Caco-2 (cell line): ENCODE results near the gene KMT2C. TPM values are rescaled to one million over a fixed set of nuclear protein-coding genes. Genes with fewer than 3 reads are reported as not detected.

Experiments
- BruUV-seq: library from RNA; stranded (reverse); fragments of 400-500 nt; replicated peaks from 2 replicates; lab custom pipeline; 2021; lab: Mats Ljungman, UMichigan
- CTCF ChIA-PET: fragments of 300-600 bp; sonication (Branson Sonifier 250); formaldehyde crosslinking; loops from one replicate; lab custom pipeline; 2022; ENCODE audit warnings: antibody characterized with exemption; lab: Charles Lee
- POLR2A ChIA-PET: fragments of 300-600 bp; sonication (Branson Sonifier 250); formaldehyde crosslinking; loops from one replicate; lab custom pipeline; 2022; ENCODE audit warnings: antibody characterized with exemption; lab: Charles Lee
- DNase-seq, 2 experiments: peaks; one replicate each; pipeline versions ENCODE4 v3.0.0 to v3.0.0-alpha.2; 2020 to 2022
- H3K27me3 ChIP-seq: replicated peaks from 2 replicates; pipeline ENCODE4 v1.6.0; 2011; ENCODE audit warnings: low read length; ENCODE audit not compliant: control insufficient read depth, insufficient read depth
- H3K36me3 ChIP-seq: 2 replicates; pipeline ENCODE4 v1.5.1; 2011; ENCODE audit warnings: low read length; ENCODE audit not compliant: control insufficient read depth, insufficient read depth
- H3K4me1 ChIP-seq: fragments of 250-450 bp; sonication (Bioruptor Pico); 2 replicates; pipeline ENCODE4 v1.5.1; 2020; ENCODE audit warnings: mild to moderate bottlenecking
- H3K4me3 ChIP-seq: 2 replicates; pipeline ENCODE4 v1.5.1; 2011; ENCODE audit warnings: low read depth, mild to moderate bottlenecking, control low read depth, low read length
- H3K9me3 ChIP-seq: fragments of 250-450 bp; sonication (Bioruptor Pico); 2 replicates; pipeline ENCODE4 v1.5.1; 2020; ENCODE audit warnings: mild to moderate bottlenecking, moderate library complexity
- H3K27ac Mint-ChIP-seq: one replicate; pipeline ENCODE4 v1.8.0; 2022; ENCODE audit warnings: mixed read lengths; ENCODE audit not compliant: unreplicated experiment
- H3K27me3 Mint-ChIP-seq: one replicate; pipeline ENCODE4 v1.8.0; 2022; ENCODE audit warnings: mixed read lengths; ENCODE audit not compliant: insufficient read depth, unreplicated experiment
- H3K36me3 Mint-ChIP-seq: one replicate; pipeline ENCODE4 v1.8.0; 2022; ENCODE audit warnings: mild to moderate bottlenecking, mixed read lengths; ENCODE audit not compliant: insufficient read depth, unreplicated experiment
- H3K4me1 Mint-ChIP-seq: one replicate; pipeline ENCODE4 v1.8.0; 2022; ENCODE audit warnings: low read depth, mixed read lengths; ENCODE audit not compliant: unreplicated experiment
- H3K4me3 Mint-ChIP-seq: one replicate; pipeline ENCODE4 v1.8.0; 2022; ENCODE audit warnings: mild to moderate bottlenecking, moderate library complexity, mixed read lengths; ENCODE audit not compliant: unreplicated experiment
- H3K9me3 Mint-ChIP-seq: one replicate; pipeline ENCODE4 v1.8.0; 2022; ENCODE audit warnings: mixed read lengths; ENCODE audit not compliant: unreplicated experiment
- intact Hi-C: fragments of 100-400 bp; cut with micrococcal nuclease; formaldehyde crosslinking; loops from one replicate; pipeline ENCODE4 v1.10.0; 2022; ENCODE audit not compliant: unreplicated experiment
- total RNA-seq: library from RNA; stranded (reverse); gene quantifications from 2 replicates; pipeline ENCODE4 v1.2.3, GENCODE V29; 2022
- TF ChIP-seq, protein P1 (sequence below), 2 experiments: fragments of 200-600 bp in 1 of 2; IDR thresholded peaks; 1 replicate in 1 of 2; 2 replicates in 1 of 2; pipeline versions ENCODE4 v1.5.1 to v1.8.0; 2011 to 2022; ENCODE audit warnings: antibody characterized with exemption in 1 of 2, control low read depth in 1 of 2, inconsistent platforms in 1 of 2, low read depth in 1 of 2, low read length in 1 of 2, mild to moderate bottlenecking in 1 of 2, moderate library complexity in 1 of 2; ENCODE audit not compliant: insufficient read depth in 1 of 2, severe bottlenecking in 1 of 2, unreplicated experiment in 1 of 2

KMT2C gene
- total RNA-seq, 1 experiment from 2014 or later, result 59.5 TPM

DNA sequence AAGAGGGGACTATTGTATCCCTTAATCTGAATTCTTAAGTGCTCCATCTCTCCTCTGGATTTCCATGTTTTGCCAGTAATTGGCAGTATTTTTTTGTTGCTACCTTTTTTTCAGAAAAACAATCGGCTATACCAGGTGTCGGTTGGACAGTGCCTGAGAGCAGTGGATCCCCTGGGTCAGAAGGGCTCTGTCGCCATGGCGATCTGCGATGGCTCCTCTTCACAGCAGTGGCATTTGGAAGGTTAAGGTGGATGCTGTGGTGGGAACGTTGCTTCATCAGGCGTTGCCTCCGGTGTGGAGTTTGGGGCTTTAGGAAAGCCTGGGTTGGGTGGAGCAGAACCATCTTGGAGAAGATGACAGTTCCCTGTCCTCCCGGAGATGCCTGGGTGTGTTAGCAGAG is 314.4 kb downstream of the KMT2C start:
- TF ChIP-seq, protein P1, sequence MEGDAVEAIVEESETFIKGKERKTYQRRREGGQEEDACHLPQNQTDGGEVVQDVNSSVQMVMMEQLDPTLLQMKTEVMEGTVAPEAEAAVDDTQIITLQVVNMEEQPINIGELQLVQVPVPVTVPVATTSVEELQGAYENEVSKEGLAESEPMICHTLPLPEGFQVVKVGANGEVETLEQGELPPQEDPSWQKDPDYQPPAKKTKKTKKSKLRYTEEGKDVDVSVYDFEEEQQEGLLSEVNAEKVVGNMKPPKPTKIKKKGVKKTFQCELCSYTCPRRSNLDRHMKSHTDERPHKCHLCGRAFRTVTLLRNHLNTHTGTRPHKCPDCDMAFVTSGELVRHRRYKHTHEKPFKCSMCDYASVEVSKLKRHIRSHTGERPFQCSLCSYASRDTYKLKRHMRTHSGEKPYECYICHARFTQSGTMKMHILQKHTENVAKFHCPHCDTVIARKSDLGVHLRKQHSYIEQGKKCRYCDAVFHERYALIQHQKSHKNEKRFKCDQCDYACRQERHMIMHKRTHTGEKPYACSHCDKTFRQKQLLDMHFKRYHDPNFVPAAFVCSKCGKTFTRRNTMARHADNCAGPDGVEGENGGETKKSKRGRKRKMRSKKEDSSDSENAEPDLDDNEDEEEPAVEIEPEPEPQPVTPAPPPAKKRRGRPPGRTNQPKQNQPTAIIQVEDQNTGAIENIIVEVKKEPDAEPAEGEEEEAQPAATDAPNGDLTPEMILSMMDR (IDR thresholded peaks at IDR 0.05; ENCODE audit: insufficient read depth in 1 of 2, low read depth in 1 of 2, low read length in 1 of 2, severe bottlenecking in 1 of 2, unreplicated experiment in 1 of 2), result no peak
- peaks cover 1% of the 10 kb centered on the region for H3K36me3 ChIP-seq
- intact Hi-C loops, result no loop called here
- peaks cover 18% of the 10 kb centered on the region for H3K9me3 Mint-ChIP-seq
- H3K9me3 ChIP-seq, result peaks cover 6% of the 10 kb centered on the region; the same call in 1 of the 2 replicates
- no peak overlapping the region for H3K4me3 Mint-ChIP-seq
- H3K27me3 Mint-ChIP-seq, result no peaks in the 10 kb centered on the region
- H3K4me1 Mint-ChIP-seq, result no peaks in the 10 kb centered on the region
- DNase-seq, result no peak
- no peak overlapping the region for H3K27ac Mint-ChIP-seq
- no TSS peak for BruUV-seq
- H3K36me3 Mint-ChIP-seq, result peaks cover 79% of the 10 kb centered on the region
- no peaks in the 10 kb centered on the region for H3K27me3 ChIP-seq
- no peaks in the 10 kb centered on the region for H3K4me1 ChIP-seq
- ChIA-PET POLR2A (no interaction called here), CTCF (no interaction called here)
- H3K4me3 ChIP-seq, result no peak overlapping the region

DNA sequence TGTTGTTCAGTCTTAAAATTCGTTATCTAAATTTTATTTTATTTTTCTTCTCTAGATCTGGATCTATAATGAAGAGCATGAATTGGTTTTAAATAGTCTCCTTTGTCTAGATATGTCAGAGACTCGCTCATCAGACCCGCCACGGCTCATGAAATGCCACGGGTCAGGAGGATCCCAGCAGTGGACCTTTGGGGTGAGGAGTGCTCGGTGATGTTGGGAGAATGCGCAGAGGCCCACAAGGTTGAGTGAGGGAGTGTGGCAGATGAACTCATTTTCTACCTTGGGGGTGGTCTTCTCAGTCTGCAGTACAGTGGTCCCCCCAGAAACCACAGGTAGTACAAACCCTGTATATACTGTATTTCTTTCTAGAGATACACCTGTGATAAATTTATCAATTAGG is 315.0 kb downstream of the KMT2C start:
- Mint-ChIP-seq H3K36me3 (peaks cover 83% of the 10 kb centered on the region), H3K4me3 (no peak overlapping the region)
- H3K36me3 ChIP-seq, result peaks cover 1% of the 10 kb centered on the region

DNA sequence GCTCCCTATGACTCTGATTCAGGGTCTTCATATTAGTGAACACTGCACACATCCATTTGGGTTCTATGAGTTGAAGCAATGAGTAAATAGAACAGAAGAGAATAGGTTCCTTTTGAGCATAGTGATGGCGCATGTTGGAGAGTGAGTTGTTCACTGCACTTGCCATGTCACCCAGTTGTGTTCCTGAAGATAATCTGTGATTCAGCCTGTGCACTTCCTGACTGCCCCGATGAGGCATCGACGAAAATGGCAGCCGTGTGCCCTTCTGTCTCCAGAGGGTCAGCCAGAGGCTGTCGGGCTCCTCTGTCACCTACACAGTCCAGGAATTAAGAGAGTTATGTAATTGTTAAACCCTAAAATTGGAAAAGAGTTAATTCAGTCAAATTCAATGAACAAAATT is 315.6 kb downstream of the KMT2C start:
- Mint-ChIP-seq H3K27me3 (no peaks in the 10 kb centered on the region), H3K4me1 (no peaks in the 10 kb centered on the region), H3K4me3 (no peak overlapping the region), H3K9me3 (peaks cover 14% of the 10 kb centered on the region), H3K36me3 (peaks cover 84% of the 10 kb centered on the region), H3K27ac (no peak overlapping the region)
- TF ChIP-seq, protein P1 (IDR thresholded peaks at IDR 0.05; ENCODE audit: insufficient read depth in 1 of 2, low read depth in 1 of 2, low read length in 1 of 2, severe bottlenecking in 1 of 2, unreplicated experiment in 1 of 2), result no peak
- peaks cover 1% of the 10 kb centered on the region for H3K36me3 ChIP-seq
- H3K4me1 ChIP-seq, result no peaks in the 10 kb centered on the region
- intact Hi-C loops, result no loop called here
- POLR2A ChIA-PET, result no interaction called here
- no peak overlapping the region for H3K4me3 ChIP-seq
- no peaks in the 10 kb centered on the region for H3K27me3 ChIP-seq
- DNase-seq, result no peak
- H3K9me3 ChIP-seq, result peaks cover 6% of the 10 kb centered on the region; the same call in 1 of the 2 replicates
- BruUV-seq, result no TSS peak
- CTCF ChIA-PET, result no interaction called here

More for the DNA sequence above, 315.0 kb downstream of the KMT2C start:
- H3K27ac Mint-ChIP-seq, result no peak overlapping the region
- intact Hi-C loops, result no loop called here
- no peak for DNase-seq
- no peak overlapping the region for H3K4me3 ChIP-seq
- BruUV-seq, result no TSS peak
- no peaks in the 10 kb centered on the region for H3K27me3 ChIP-seq
- H3K9me3 ChIP-seq, result peaks cover 6% of the 10 kb centered on the region; the same call in 1 of the 2 replicates
- ChIA-PET CTCF (no interaction called here), POLR2A (no interaction called here)
- no peaks in the 10 kb centered on the region for H3K4me1 ChIP-seq
- H3K4me1 Mint-ChIP-seq, result no peaks in the 10 kb centered on the region
- TF ChIP-seq, protein P1 (IDR thresholded peaks at IDR 0.05; ENCODE audit: insufficient read depth in 1 of 2, low read depth in 1 of 2, low read length in 1 of 2, severe bottlenecking in 1 of 2, unreplicated experiment in 1 of 2), result no peak
- H3K9me3 Mint-ChIP-seq, result peaks cover 18% of the 10 kb centered on the region
- H3K27me3 Mint-ChIP-seq, result no peaks in the 10 kb centered on the region
